ENCODE data around the gene APOBEC2.

The APOBEC2 gene

GRCh38 chr6:41038205-41038604 is 14.8 kb upstream of the APOBEC2 start:
- no peak for DNase-seq

GRCh38 chr6:41039060-41039998 is 13.7 kb upstream of the APOBEC2 start, which contains the start of gene UNC5CL:
Gene UNC5CL, minus strand, starts transcription at chr6:41039221. Its CDS starts 4,147 bp downstream, at chr6:41035074.
- DNase-seq: no peak

GRCh38 chr6:41040101-41040939 is 12.7 kb upstream of the APOBEC2 start:
- no peak for DNase-seq

GRCh38 chr6:41040940-41041536 is 12.0 kb upstream of the APOBEC2 start:
- no peak for DNase-seq

- no peak for DNase-seq
These were observed 10.6 kb upstream of the APOBEC2 start, which contains the start of gene TSPO2 for GRCh38 chr6:41042226-41043055. Gene TSPO2, plus strand, starts transcription at chr6:41042467. Its CDS starts 519 bp downstream, at chr6:41042986.

- no peak for DNase-seq
These were observed 9.9 kb upstream of the APOBEC2 start for GRCh38 chr6:41043151-41043550.

GRCh38 chr6:41045664-41046063 is 7.3 kb upstream of the APOBEC2 start:
- no peak for DNase-seq

- no peak for DNase-seq
These were observed 6.9 kb upstream of the APOBEC2 start for GRCh38 chr6:41046084-41046483.

- no peak for DNase-seq
These were observed 5.7 kb upstream of the APOBEC2 start for GRCh38 chr6:41047306-41047705.

- no peak for DNase-seq
These were observed 5.0 kb upstream of the APOBEC2 start for GRCh38 chr6:41047745-41048732.

- no peak for DNase-seq
These were observed 3.5 kb upstream of the APOBEC2 start for GRCh38 chr6:41049521-41049920.

- no peak for DNase-seq
These were observed 3.0 kb upstream of the APOBEC2 start for GRCh38 chr6:41049955-41050354.

- no peak for DNase-seq
These were observed 2.5 kb upstream of the APOBEC2 start for GRCh38 chr6:41050536-41050935.

GRCh38 chr6:41051873-41052272 is 1.1 kb upstream of the APOBEC2 start:
- DNase-seq: no peak

GRCh38 chr6:41054511-41054910 is 1.5 kb downstream of the APOBEC2 start:
- no peak for DNase-seq

GRCh38 chr6:41055149-41055548 is 2.1 kb downstream of the APOBEC2 start:
- no peak for DNase-seq

- DNase-seq: no peak
These were observed 3.9 kb downstream of the APOBEC2 start for GRCh38 chr6:41056768-41057490.

- no peak for DNase-seq
These were observed 5.8 kb downstream of the APOBEC2 start for GRCh38 chr6:41058783-41059181.

- DNase-seq: peak; percentile 69
These were observed 6.6 kb downstream of the APOBEC2 start for GRCh38 chr6:41059556-41059955.

GRCh38 chr6:41061196-41061726 is 8.3 kb downstream of the APOBEC2 start:
- no peak for DNase-seq

Measured in fibroblast of skin of scalp (primary cell).